SU-DHL-6 (cell line): ENCODE measurements around the gene SLC5A10.

Source experiments
- CTCF ChIP-seq: fragments of 200-600 bp; sonication (generic); IDR thresholded peaks from one replicate; pipeline ENCODE4 v1.5.1; 2017; ENCODE audit warnings: antibody characterized with exemption, mild to moderate bottlenecking, low read length, moderate library complexity; ENCODE audit not compliant: insufficient read depth, poor library complexity, severe bottlenecking
- EZH2phosphoT487 ChIP-seq: fragments of 200-600 bp; sonication (generic), shearing (Covaris generic); conservative IDR thresholded peaks from 2 replicates; pipeline ENCODE4 v1.6.1; 2018; ENCODE audit warnings: mild to moderate bottlenecking, antibody characterized with exemption, low read length, moderate library complexity, mixed read lengths

- no peak for TF ChIP-seq CTCF
- no peak for TF ChIP-seq EZH2phosphoT487
Measured at GRCh38 chr17:18980682-18981334, 28.8 kb downstream of the SLC5A10 start.
